ENCODE measurements around the gene MKRN1.

Gene MKRN1

GRCh38 chr7:140484479-140484878 lies 5.2 kb upstream of the MKRN1 start:
- no peak for DNase-seq

GRCh38 chr7:140479739-140480084 lies 407 bp upstream of the MKRN1 start:
- DNase-seq = no peak

- DNase-seq = peak; percentile 48
Measured at GRCh38 chr7:140478246-140479061, 851 bp downstream of the MKRN1 start.

GRCh38 chr7:140476698-140477261 lies 2.5 kb downstream of the MKRN1 start:
- no peak for DNase-seq

GRCh38 chr7:140475747-140476333 lies 3.5 kb downstream of the MKRN1 start:
- peak; percentile 60 for DNase-seq

- DNase-seq = no peak
Measured at GRCh38 chr7:140463111-140463510, 16.2 kb downstream of the MKRN1 start.

DNA sequence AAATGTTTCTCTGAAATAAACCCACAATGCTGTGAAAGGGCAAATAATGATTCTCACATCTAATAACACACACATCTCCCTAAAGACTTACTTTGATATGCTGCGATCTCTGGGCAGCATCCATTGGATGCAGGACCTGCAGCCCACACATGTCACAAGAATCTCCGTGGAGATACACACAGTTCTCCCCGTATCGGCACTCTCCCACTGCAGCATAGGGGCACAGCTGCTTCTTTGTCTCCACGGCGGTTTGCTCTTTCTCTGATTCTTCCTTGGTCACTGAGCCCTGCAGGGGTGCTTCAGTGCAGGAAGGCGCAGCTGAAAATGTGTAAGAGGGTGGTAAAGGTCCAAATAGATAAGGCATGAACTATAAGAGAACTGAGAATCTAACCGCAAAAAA lies 20.4 kb downstream of the MKRN1 start:
- DNase-seq = no peak

- no peak for DNase-seq
Measured at GRCh38 chr7:140458201-140458600, 21.1 kb downstream of the MKRN1 start.

- no peak for DNase-seq
Measured at GRCh38 chr7:140456551-140457051, 22.7 kb downstream of the MKRN1 start.

- DNase-seq = no peak
Measured at GRCh38 chr7:140455743-140456142, 23.6 kb downstream of the MKRN1 start.

DNA sequence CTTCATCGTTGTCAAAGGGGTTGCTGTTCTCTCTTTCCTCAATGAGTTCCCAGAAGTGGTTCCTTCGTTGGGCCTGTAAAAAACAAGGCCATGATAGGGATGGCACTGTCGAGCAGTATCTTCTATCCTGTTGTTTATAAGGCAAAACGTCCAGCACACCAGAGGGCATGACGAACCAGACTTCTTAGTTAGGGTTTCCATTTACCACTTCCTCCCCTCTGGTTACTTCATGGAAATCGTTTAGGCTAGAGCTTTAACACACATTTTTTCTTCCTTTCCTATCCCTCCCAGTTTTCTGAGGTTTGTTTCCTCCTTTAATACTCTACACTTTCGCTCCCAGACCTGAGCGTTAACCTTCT lies 24.7 kb downstream of the MKRN1 start:
- peak; percentile 24 for DNase-seq

- DNase-seq = peak; percentile 70
Measured at GRCh38 chr7:140453785-140454656, 25.3 kb downstream of the MKRN1 start.

- DNase-seq = no peak
Measured at GRCh38 chr7:140453273-140453672, 26.0 kb downstream of the MKRN1 start.

DNA sequence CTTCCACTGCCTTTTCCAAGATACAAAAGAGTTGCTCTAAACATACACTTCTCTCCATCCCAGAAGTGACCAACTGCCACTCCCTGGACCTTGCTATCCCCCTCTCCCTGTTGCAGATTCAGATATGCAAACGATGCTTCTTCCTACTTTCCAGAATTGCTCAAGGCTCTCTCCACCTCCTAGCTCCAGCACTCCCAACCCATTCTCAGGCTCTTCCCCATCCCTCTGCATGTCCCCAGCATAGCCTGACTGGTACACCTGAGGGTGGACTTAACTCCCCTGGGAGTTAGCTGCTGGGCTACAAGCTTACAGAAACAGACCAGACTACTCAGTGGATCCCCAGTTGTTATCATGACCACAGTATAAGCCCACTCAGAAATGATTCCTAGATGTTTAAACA lies 27.6 kb downstream of the MKRN1 start:
- no peak for DNase-seq

DNA sequence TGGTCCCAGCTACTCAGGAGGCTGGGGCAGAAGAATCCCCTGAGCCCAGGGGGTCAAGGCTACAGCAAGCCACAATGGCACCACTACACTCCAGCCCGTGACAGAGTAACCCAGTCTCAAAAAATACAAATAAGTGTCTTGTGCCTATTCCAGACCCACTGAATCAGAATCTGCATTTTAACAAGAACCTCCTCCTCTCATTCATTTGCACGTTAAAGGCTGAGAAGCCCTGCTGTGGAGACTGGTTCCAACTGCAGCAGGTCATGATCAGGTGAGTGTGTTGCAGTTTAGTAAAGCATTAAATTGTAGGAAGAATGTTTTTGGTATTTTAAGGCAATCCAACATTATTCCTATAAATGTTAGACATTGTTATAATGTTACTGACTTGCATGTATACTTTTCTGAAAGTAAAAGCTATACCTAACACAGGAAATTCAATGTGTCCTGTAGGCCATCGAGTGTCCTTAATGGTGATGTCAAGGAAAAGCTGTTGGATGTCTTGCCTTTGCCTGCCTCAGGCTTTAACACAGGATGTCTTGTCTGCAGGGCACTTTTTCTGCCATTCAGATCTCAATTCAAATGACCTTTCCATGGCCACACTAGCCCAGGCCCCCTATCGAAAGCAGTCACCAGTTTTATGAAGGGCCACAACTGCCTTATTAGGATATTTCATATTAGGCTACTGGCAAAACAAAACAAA lies 30.4 kb downstream of the MKRN1 start:
- no peak for DNase-seq

GRCh38 chr7:140447841-140448240 lies 31.5 kb downstream of the MKRN1 start:
- no peak for DNase-seq

GRCh38 chr7:140446467-140446866 lies 32.8 kb downstream of the MKRN1 start:
- DNase-seq = no peak

GRCh38 chr7:140441519-140441918 lies 37.8 kb downstream of the MKRN1 start:
- DNase-seq = no peak

DNA sequence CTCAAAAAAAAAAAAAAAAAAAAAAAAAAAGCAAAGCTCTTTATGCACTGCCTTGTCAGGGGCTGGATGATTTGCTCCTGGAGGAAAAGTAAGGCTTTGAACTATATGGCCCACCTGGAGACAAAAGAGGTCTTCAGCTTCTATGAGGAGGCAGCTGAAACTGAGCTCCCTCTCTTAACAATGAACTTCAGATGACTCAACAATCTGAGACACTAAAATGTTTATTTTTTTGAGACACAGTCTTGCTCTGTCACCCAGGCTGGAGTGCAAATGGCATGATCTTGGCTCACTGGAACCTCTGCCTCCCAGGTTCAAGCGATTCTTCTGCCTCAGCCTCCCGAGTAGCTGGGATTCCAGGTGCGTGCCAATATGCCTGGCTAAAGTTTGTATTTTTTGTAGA lies 38.7 kb downstream of the MKRN1 start:
- no peak for DNase-seq

DNA sequence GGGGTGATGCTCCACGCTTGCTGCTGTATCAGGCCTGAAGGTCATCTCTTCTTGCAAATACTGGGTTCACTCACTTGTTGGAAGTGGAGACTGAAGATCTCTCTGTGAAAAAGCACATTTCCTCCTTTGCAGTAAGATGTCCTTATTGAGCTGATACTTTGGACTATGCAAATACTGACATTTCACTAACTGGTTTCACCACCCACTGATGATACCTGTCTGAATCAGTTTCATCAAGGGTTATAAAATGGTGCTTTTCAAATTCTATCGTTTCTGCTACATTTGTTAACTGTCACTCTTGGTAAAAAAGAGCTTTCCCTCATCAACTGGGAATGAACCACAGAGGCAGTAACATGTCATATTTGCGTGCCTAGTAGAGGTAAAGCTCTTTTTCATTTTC lies 39.9 kb downstream of the MKRN1 start:
- DNase-seq = no peak

- DNase-seq = no peak
Measured at GRCh38 chr7:140435252-140435895, 43.9 kb downstream of the MKRN1 start.

DNA sequence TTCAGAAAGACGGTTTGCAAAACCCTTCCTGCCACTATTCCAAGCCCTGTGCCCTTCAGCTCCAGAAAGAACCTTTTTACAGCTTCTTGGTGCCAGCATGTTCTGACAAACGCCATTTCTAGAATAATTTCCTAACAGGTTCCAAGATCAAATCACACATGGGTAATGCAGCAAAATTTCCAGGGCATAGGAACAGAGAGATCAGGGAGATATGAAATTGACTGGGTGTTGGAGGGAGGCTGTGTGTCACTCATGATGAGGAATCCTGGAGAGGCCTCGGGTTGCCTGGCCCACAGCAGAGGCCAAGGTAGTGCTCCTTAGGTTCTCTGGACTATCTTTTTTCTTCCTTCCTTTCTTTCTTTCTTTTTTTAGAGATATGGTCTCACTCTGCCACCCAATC lies 45.9 kb downstream of the MKRN1 start:
- no peak for DNase-seq
